CD4-positive, alpha-beta memory T cell (primary cell): ENCODE data around the gene JMY. TPM values are rescaled to one million over a fixed set of nuclear protein-coding genes. Genes with fewer than 3 reads are reported as not detected.

Experiments used
- CTCF ChIA-PET: fragments of 350-600 bp; sonication (Branson Sonifier 250); formaldehyde crosslinking; loops from one replicate; lab custom pipeline; 2021; ENCODE audit warnings: inconsistent platforms; ENCODE audit not compliant: partially characterized antibody; lab: Charles Lee
- POLR2A ChIA-PET: fragments of 350-600 bp; sonication (Branson Sonifier 250); formaldehyde crosslinking; loops from one replicate; lab custom pipeline; 2021; ENCODE audit not compliant: partially characterized antibody; lab: Charles Lee
- DNase-seq, 5 donors: peaks; one replicate each; pipeline versions ENCODE4 v3.0.0 to v3.0.0-alpha.2; 2020 to 2022; ENCODE audit warnings: mixed read lengths in 1 of 5
- H3K27ac ChIP-seq: one replicate; pipeline ENCODE4 v1.7.0; 2013; ENCODE audit warnings: low read depth, low read length
- H3K27me3 ChIP-seq: 2 replicates; pipeline ENCODE4 v1.7.0; 2013; ENCODE audit warnings: mild to moderate bottlenecking, low read length, moderate library complexity; ENCODE audit not compliant: insufficient read depth
- H3K36me3 ChIP-seq: 2 replicates; pipeline ENCODE4 v1.7.0; 2013; ENCODE audit warnings: mild to moderate bottlenecking, low read length, moderate library complexity; ENCODE audit not compliant: insufficient read depth
- H3K4me1 ChIP-seq: 2 replicates; pipeline ENCODE4 v1.7.0; 2013; ENCODE audit warnings: mild to moderate bottlenecking, low read length, moderate library complexity; ENCODE audit not compliant: insufficient read depth
- H3K4me3 ChIP-seq, 2 donors: one replicate each; pipeline ENCODE4 v1.7.0; 2013; ENCODE audit warnings: low read length in 2 of 2, mild to moderate bottlenecking in 1 of 2
- H3K9me3 ChIP-seq, 2 donors: one replicate each; pipeline ENCODE4 v1.7.0; 2013; ENCODE audit warnings: low read length in 2 of 2, control low read depth in 1 of 2; ENCODE audit not compliant: control insufficient read depth in 1 of 2
- H3K27ac Mint-ChIP-seq, 7 donors: one replicate each; pipeline ENCODE4 v1.8.0; 2020 to 2021; ENCODE audit warnings: mixed read lengths in 7 of 7, mild to moderate bottlenecking in 6 of 7, inconsistent platforms in 3 of 7, moderate library complexity in 3 of 7
- H3K27me3 Mint-ChIP-seq, 2 donors: one replicate each; pipeline ENCODE4 v1.8.0; 2020 to 2021; ENCODE audit warnings: mixed read lengths in 2 of 2
- H3K36me3 Mint-ChIP-seq, 2 donors: one replicate each; pipeline ENCODE4 v1.8.0; 2020 to 2021; ENCODE audit warnings: mixed read lengths in 2 of 2, inconsistent platforms in 1 of 2, mild to moderate bottlenecking in 1 of 2
- H3K4me1 Mint-ChIP-seq, 4 donors: one replicate each; pipeline ENCODE4 v1.8.0; 2020 to 2021; ENCODE audit warnings: mixed read lengths in 4 of 4, mild to moderate bottlenecking in 1 of 4
- H3K4me3 Mint-ChIP-seq, 8 donors: one replicate each; pipeline ENCODE4 v1.8.0; 2020 to 2021; ENCODE audit warnings: mixed read lengths in 8 of 8, mild to moderate bottlenecking in 7 of 8, moderate library complexity in 6 of 8, inconsistent platforms in 3 of 8
- H3K9me3 Mint-ChIP-seq, 8 donors: one replicate each; pipeline ENCODE4 v1.8.0; 2020 to 2021; ENCODE audit warnings: mixed read lengths in 8 of 8, mild to moderate bottlenecking in 5 of 8, inconsistent platforms in 3 of 8, moderate library complexity in 1 of 8
- intact Hi-C: fragments of 100-400 bp; cut with micrococcal nuclease; formaldehyde crosslinking; loops from one replicate; pipeline ENCODE4 v1.15.1; 2023
- polyA plus RNA-seq, 2 donors: library from polyadenylated mRNA; unstranded; fragments of 300-500 nt; fragmentation: Illumina TruSeq; gene quantifications; one replicate each; pipeline ENCODE4 v1.2.3, GENCODE V29; 2021
- total RNA-seq, 2 experiments: library from RNA; stranded (reverse); gene quantifications; one replicate each; pipeline ENCODE4 v1.2.3, GENCODE V29; 2021

The JMY gene
- total and polyA plus RNA-seq, 4 experiments from 2014 or later = 4.0 to 29.7 (median 15.6) TPM

GRCh38 chr5:79285833-79286232 lies 49.9 kb downstream of the JMY start:
- H3K9me3 ChIP-seq = no peaks in the 10 kb centered on the region
- intact Hi-C loops = loop anchor here (5.0 kb wide), 1 partner anchor 49 kb away; the partner anchor contains the start of gene JMY
- peaks cover 4% of the 10 kb centered on the region for H3K36me3 ChIP-seq
- Mint-ChIP-seq H3K9me3 (no peaks in the 10 kb centered on the region), H3K36me3 (peaks cover 41 to 57% of the 10 kb centered on the region in 2 donors), H3K27ac (no peak overlapping the region), H3K27me3 (no peaks in the 10 kb centered on the region), H3K4me3 (no peak overlapping the region), H3K4me1 (peaks cover 7 to 28% (median 22%) of the 10 kb centered on the region in 4 donors)
- POLR2A ChIA-PET = no interaction called here
- DNase-seq = no peak
- H3K27ac ChIP-seq = no peak overlapping the region
- no peaks in the 10 kb centered on the region for H3K4me1 ChIP-seq
- CTCF ChIA-PET = no interaction called here
- no peaks in the 10 kb centered on the region for H3K27me3 ChIP-seq
- no peak overlapping the region for H3K4me3 ChIP-seq

- H3K4me3 ChIP-seq = no peak overlapping the region
- intact Hi-C loops = loop anchor here (5.0 kb wide), 1 partner anchor 50 kb away; the partner anchor contains the start of gene JMY
- H3K27ac ChIP-seq = no peak overlapping the region
- H3K4me1 Mint-ChIP-seq = peaks cover 6 to 27% (median 22%) of the 10 kb centered on the region in 4 donors
- H3K27me3 Mint-ChIP-seq = no peaks in the 10 kb centered on the region
- peaks cover 4% of the 10 kb centered on the region for H3K36me3 ChIP-seq
- H3K36me3 Mint-ChIP-seq = peaks cover 43 to 61% of the 10 kb centered on the region in 2 donors
- DNase-seq = no peak
- POLR2A ChIA-PET = no interaction called here
- H3K9me3 ChIP-seq = no peaks in the 10 kb centered on the region
- H3K4me1 ChIP-seq = no peaks in the 10 kb centered on the region
- CTCF ChIA-PET = no interaction called here
- no peaks in the 10 kb centered on the region for H3K27me3 ChIP-seq
- H3K9me3 Mint-ChIP-seq = peaks cover 0 to 2% (median 0%) of the 10 kb centered on the region in 8 donors
- H3K4me3 Mint-ChIP-seq = no peak overlapping the region
- no peak overlapping the region for H3K27ac Mint-ChIP-seq
Observed at GRCh38 chr5:79287380-79287779, 51.4 kb downstream of the JMY start.

- H3K9me3 Mint-ChIP-seq = peaks cover 0 to 2% (median 0%) of the 10 kb centered on the region in 8 donors
- ChIA-PET CTCF (no interaction called here), POLR2A (no interaction called here)
- intact Hi-C loops = loop anchor here (5.0 kb wide), 1 partner anchor 51 kb away; the partner anchor contains the start of gene JMY
- Histone ChIP-seq H3K4me3 (no peak overlapping the region), H3K4me1 (no peaks in the 10 kb centered on the region), H3K27me3 (no peaks in the 10 kb centered on the region), H3K9me3 (no peaks in the 10 kb centered on the region), H3K36me3 (peaks cover 4% of the 10 kb centered on the region), H3K27ac (no peak overlapping the region)
- H3K36me3 Mint-ChIP-seq = peaks cover 44 to 63% of the 10 kb centered on the region in 2 donors
- H3K4me3 Mint-ChIP-seq = no peak overlapping the region
- peaks cover 5 to 24% (median 19%) of the 10 kb centered on the region in 4 donors for H3K4me1 Mint-ChIP-seq
- H3K27ac Mint-ChIP-seq = peak overlapping the region in 4 of 7 donors; percentile 3 to 80 (median 31)
- H3K27me3 Mint-ChIP-seq = no peaks in the 10 kb centered on the region
- no peak for DNase-seq
Observed at GRCh38 chr5:79287907-79288306, 52.0 kb downstream of the JMY start.

GRCh38 chr5:79295029-79295428 lies 59.1 kb downstream of the JMY start:
- intact Hi-C loops = no loop called here
- H3K27me3 Mint-ChIP-seq = no peaks in the 10 kb centered on the region
- ChIA-PET POLR2A (no interaction called here), CTCF (interaction anchor here (0.7 to 1.2 kb wide), 3 partner anchors 9 to 162 kb away, joined by 3 to 4 read pairs (median 3); no protein-coding TSS in a partner anchor)
- Histone ChIP-seq H3K27me3 (no peaks in the 10 kb centered on the region), H3K27ac (no peak overlapping the region), H3K4me3 (no peak overlapping the region), H3K9me3 (no peaks in the 10 kb centered on the region), H3K36me3 (peaks cover 14% of the 10 kb centered on the region), H3K4me1 (no peaks in the 10 kb centered on the region)
- no peak overlapping the region for H3K4me3 Mint-ChIP-seq
- H3K27ac Mint-ChIP-seq = no peak overlapping the region
- no peak for DNase-seq
- H3K9me3 Mint-ChIP-seq = peaks cover 0 to 2% (median 0%) of the 10 kb centered on the region in 8 donors
- peaks cover 0 to 7% (median 2%) of the 10 kb centered on the region in 4 donors for H3K4me1 Mint-ChIP-seq
- peaks cover 38 to 71% of the 10 kb centered on the region in 2 donors for H3K36me3 Mint-ChIP-seq

- Mint-ChIP-seq H3K27ac (peak overlapping the region in 1 of 7 donors; percentile 22), H3K4me3 (no peak overlapping the region), H3K9me3 (no peaks in the 10 kb centered on the region), H3K4me1 (peaks cover 0 to 7% (median 2%) of the 10 kb centered on the region in 4 donors), H3K27me3 (no peaks in the 10 kb centered on the region), H3K36me3 (peaks cover 34 to 67% of the 10 kb centered on the region in 2 donors)
- ChIA-PET POLR2A (no interaction called here), CTCF (interaction anchor here (1.2 kb wide), 1 partner anchor 71 kb away, joined by 3 read pairs; no protein-coding TSS in a partner anchor)
- intact Hi-C loops = no loop called here
- DNase-seq = no peak
- H3K4me1 ChIP-seq = no peaks in the 10 kb centered on the region
- H3K27me3 ChIP-seq = no peaks in the 10 kb centered on the region
- H3K27ac ChIP-seq = no peak overlapping the region
- no peaks in the 10 kb centered on the region for H3K9me3 ChIP-seq
- H3K36me3 ChIP-seq = peaks cover 22% of the 10 kb centered on the region
- no peak overlapping the region for H3K4me3 ChIP-seq
Observed at GRCh38 chr5:79297661-79298060, 61.7 kb downstream of the JMY start.

- ChIA-PET CTCF (no interaction called here), POLR2A (no interaction called here)
- no peaks in the 10 kb centered on the region for H3K27me3 Mint-ChIP-seq
- Histone ChIP-seq H3K9me3 (no peaks in the 10 kb centered on the region), H3K27ac (no peak overlapping the region), H3K4me1 (no peaks in the 10 kb centered on the region), H3K4me3 (no peak overlapping the region), H3K27me3 (no peaks in the 10 kb centered on the region), H3K36me3 (peaks cover 22% of the 10 kb centered on the region)
- H3K4me1 Mint-ChIP-seq = peaks cover 0 to 7% (median 0%) of the 10 kb centered on the region in 4 donors
- no peak overlapping the region for H3K4me3 Mint-ChIP-seq
- no peaks in the 10 kb centered on the region for H3K9me3 Mint-ChIP-seq
- H3K36me3 Mint-ChIP-seq = peaks cover 29 to 53% of the 10 kb centered on the region in 2 donors
- DNase-seq = no peak
- intact Hi-C loops = no loop called here
- H3K27ac Mint-ChIP-seq = no peak overlapping the region
Observed at GRCh38 chr5:79301046-79301712, 65.2 kb downstream of the JMY start.

- peaks cover 0 to 5% (median 1%) of the 10 kb centered on the region in 4 donors for H3K4me1 Mint-ChIP-seq
- ChIA-PET CTCF (interaction anchor here (1.5 kb wide), 1 partner anchor 169 kb away, joined by 3 read pairs; no protein-coding TSS in a partner anchor), POLR2A (no interaction called here)
- Histone ChIP-seq H3K36me3 (peaks cover 29% of the 10 kb centered on the region), H3K4me1 (no peaks in the 10 kb centered on the region), H3K9me3 (no peaks in the 10 kb centered on the region), H3K27ac (no peak overlapping the region), H3K27me3 (no peaks in the 10 kb centered on the region), H3K4me3 (no peak overlapping the region)
- H3K9me3 Mint-ChIP-seq = no peaks in the 10 kb centered on the region
- no peak overlapping the region for H3K27ac Mint-ChIP-seq
- no peaks in the 10 kb centered on the region for H3K27me3 Mint-ChIP-seq
- H3K4me3 Mint-ChIP-seq = no peak overlapping the region
- DNase-seq = no peak
- intact Hi-C loops = no loop called here
- H3K36me3 Mint-ChIP-seq = peaks cover 40 to 54% of the 10 kb centered on the region in 2 donors
Observed at GRCh38 chr5:79302454-79302853, 66.5 kb downstream of the JMY start.
